HepG2 (cell line): ENCODE measurements around the gene SNRPD3. TPM values are rescaled to one million over a fixed set of nuclear protein-coding genes. Genes with fewer than 3 reads are reported as not detected.

Source experiments
- CAMTA2 ChIP-seq: sonication (generic); formaldehyde crosslinking; IDR thresholded peaks from 2 replicates; pipeline ENCODE4 v1.4.0; 2020; ENCODE audit warnings: mild to moderate bottlenecking, missing genetic modification reagents, borderline replicate concordance
- ERF ChIP-seq: IDR thresholded peaks from 2 replicates; pipeline ENCODE4 v1.6.1; 2018; ENCODE audit warnings: missing biosample characterization, missing genetic modification reagents
- FLYWCH1 ChIP-seq: sonication (generic); formaldehyde crosslinking; IDR thresholded peaks from 2 replicates; pipeline ENCODE4 v1.8.1; 2023; ENCODE audit warnings: mild to moderate bottlenecking, missing genetic modification reagents
- KAT2B ChIP-seq: fragments of 150-350 bp; IDR thresholded peaks from 2 replicates; pipeline ENCODE4 v1.6.1; 2014; ENCODE audit warnings: low read depth, low read length, borderline replicate concordance
- MYC ChIP-seq: sonication (generic); formaldehyde crosslinking; IDR thresholded peaks from 2 replicates; pipeline ENCODE4 v1.9.0; 2021; ENCODE audit warnings: missing genetic modification reagents, borderline replicate concordance
- NR1H2 ChIP-seq: sonication (generic); formaldehyde crosslinking; IDR thresholded peaks from 2 replicates; pipeline ENCODE4 v1.8.1; 2022; ENCODE audit warnings: low read depth, missing genetic modification reagents, borderline replicate concordance
- POLR2AphosphoS2 ChIP-seq: IDR thresholded peaks from 2 replicates; pipeline ENCODE4 v1.6.1; 2011; ENCODE audit warnings: low read depth, low read length, improper control_type of control experiment
- RBFOX2 ChIP-seq: fragments of 200-400 bp; formaldehyde crosslinking; IDR thresholded peaks from 2 replicates; pipeline ENCODE4 v1.6.1; 2017; ENCODE audit warnings: low read depth, mild to moderate bottlenecking, low read length
- SRY ChIP-seq: sonication (generic); formaldehyde crosslinking; IDR thresholded peaks from 2 replicates; pipeline ENCODE4 v1.8.0; 2022; ENCODE audit warnings: mild to moderate bottlenecking, missing genetic modification reagents
- ZC3H4 ChIP-seq: sonication (generic); formaldehyde crosslinking; IDR thresholded peaks from 2 replicates; pipeline ENCODE4 v1.4.0; 2020; ENCODE audit warnings: missing genetic modification reagents, borderline replicate concordance
- ZMYM3 ChIP-seq: sonication (generic); formaldehyde crosslinking; IDR thresholded peaks from 2 replicates; pipeline ENCODE4 v1.5.1; 2020; ENCODE audit warnings: mild to moderate bottlenecking, missing genetic modification reagents
- ZNF598 ChIP-seq: sonication (generic); formaldehyde crosslinking; IDR thresholded peaks from 2 replicates; pipeline ENCODE4 v1.5.1; 2020; ENCODE audit warnings: mild to moderate bottlenecking, missing genetic modification reagents, borderline replicate concordance
- polyA plus RNA-seq, 8 experiments: library from polyadenylated mRNA; depleted of rRNA in 3 of 8; stranded (reverse) in 7 of 8; unstranded in 1 of 8; fragments of >200 nt; fragmentation: Illumina TruSeq in 4 of 8; extraction: Trizol in 4 of 8; gene quantifications; 2 replicates each; pipeline versions ENCODE4 v1.2.1 to v1.2.3, GENCODE V29; 2011 to 2016; ENCODE audit warnings: low read depth in 4 of 8, missing spikeins in 1 of 8, mixed read lengths in 1 of 8; ENCODE audit not compliant: insufficient read depth in 1 of 8
- total RNA-seq, 5 experiments: library from RNA; depleted of rRNA; stranded (reverse); fragments of >200 nt; fragmentation: Illumina TruSeq; extraction: Trizol; gene quantifications; 2 replicates each; pipeline ENCODE4 v1.2.3, GENCODE V29; 2016; ENCODE audit warnings: low read depth in 1 of 5
- TF ChIP-seq, protein P1 (sequence below): sonication (generic); formaldehyde crosslinking; IDR thresholded peaks from 2 replicates; pipeline ENCODE4 v1.8.1; 2023; ENCODE audit warnings: mild to moderate bottlenecking, moderate library complexity, missing genetic modification reagents
- TF ChIP-seq, protein P2 (sequence below): fragments of 450-650 bp; IDR thresholded peaks from 2 replicates; pipeline ENCODE4 v1.6.1; 2017

The SNRPD3 gene
- total and polyA plus RNA-seq, 2 of the 13 experiments (the other 11 are each of a cell fraction or from before 2014, with no cell fraction given) = 110 to 209 TPM

DNA sequence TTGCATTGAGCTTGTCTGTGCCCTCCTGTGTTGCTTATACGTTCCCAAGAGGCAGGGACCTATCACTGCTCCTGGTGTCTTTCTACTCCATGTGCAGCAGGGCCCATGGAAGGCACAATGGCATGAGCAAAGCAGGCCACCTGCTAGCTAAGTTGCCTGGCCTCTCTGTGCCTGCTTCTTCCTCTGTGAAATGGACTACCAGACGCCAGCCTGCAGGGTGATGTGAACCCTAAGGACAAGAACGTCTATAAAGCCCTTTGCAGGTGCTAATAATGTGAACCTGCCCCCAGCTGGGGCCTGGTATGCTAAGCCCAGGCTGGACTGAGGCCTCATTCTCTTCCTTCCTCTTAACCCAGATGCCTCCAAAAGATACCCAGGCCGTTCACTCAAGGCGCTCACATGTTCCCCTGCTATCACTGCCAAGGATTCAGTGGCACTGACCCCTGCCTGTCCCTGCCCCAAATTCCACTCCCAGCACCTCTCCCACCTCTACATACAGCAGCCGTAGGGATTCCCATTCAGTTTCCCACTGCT lies 4.8 kb upstream of the SNRPD3 start (continued):
- 0 out of 2 replicates have a peak, but pooled peaks have one; percentile 53 for TF ChIP-seq ZNF598 (CRISPR knock-in tag)
- TF ChIP-seq CAMTA2 = no peak
- TF ChIP-seq, protein P1, sequence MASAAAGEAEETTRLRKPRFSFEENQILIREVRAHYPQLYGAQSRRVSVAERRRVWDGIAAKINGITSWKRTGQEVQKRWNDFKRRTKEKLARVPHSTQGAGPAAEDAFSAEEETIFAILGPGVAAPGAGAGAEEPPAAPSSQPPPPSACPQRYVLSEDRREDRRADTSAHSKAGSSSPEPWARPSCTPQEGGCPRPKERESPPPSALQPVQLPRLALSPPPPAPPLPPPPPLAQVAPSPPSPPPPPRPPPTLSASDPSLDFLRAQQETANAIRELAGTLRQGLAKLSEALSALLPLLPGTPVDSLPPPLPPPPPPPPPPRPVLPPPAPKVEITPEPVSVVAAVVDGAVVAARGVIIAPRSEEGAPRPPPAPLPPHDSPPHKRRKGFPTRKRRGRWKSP (CRISPR knock-in tag) = no peak
- no peak for TF ChIP-seq ERF
- TF ChIP-seq FLYWCH1 (CRISPR knock-in tag) = no peak
- no peak for TF ChIP-seq ZMYM3 (CRISPR knock-in tag)
- TF ChIP-seq, protein P2, sequence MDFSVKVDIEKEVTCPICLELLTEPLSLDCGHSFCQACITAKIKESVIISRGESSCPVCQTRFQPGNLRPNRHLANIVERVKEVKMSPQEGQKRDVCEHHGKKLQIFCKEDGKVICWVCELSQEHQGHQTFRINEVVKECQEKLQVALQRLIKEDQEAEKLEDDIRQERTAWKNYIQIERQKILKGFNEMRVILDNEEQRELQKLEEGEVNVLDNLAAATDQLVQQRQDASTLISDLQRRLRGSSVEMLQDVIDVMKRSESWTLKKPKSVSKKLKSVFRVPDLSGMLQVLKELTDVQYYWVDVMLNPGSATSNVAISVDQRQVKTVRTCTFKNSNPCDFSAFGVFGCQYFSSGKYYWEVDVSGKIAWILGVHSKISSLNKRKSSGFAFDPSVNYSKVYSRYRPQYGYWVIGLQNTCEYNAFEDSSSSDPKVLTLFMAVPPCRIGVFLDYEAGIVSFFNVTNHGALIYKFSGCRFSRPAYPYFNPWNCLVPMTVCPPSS = no peak
- TF ChIP-seq NR1H2 (CRISPR knock-in tag) = 0 out of 2 replicates have a peak, but pooled peaks have one; percentile 65
- TF ChIP-seq SRY (CRISPR knock-in tag) = no peak
- TF ChIP-seq POLR2AphosphoS2 = no peak
- TF ChIP-seq RBFOX2 = no peak
- TF ChIP-seq ZC3H4 = peak; percentile 95
- TF ChIP-seq KAT2B = no peak
- no peak for TF ChIP-seq MYC (CRISPR knock-in tag)
- TF ChIP-seq, all 625 proteins: peak for 17
